GM23338 (cell line): Measurements from ENCODE around the gene ROR1. TPM values are rescaled to one million over a fixed set of nuclear protein-coding genes. Genes with fewer than 3 reads are reported as not detected.

Source experiments
- CTCF ChIP-seq, 2 experiments: fragments of 200-600 bp in 1 of 2; sonication (generic) in 1 of 2; conservative IDR thresholded peaks; 2 replicates each; pipeline versions ENCODE4 v1.5.1 to v1.6.1; 2016 to 2017; ENCODE audit warnings: antibody characterized with exemption in 2 of 2, low read depth in 2 of 2, mild to moderate bottlenecking in 2 of 2, moderate library complexity in 1 of 2
- EZH2 ChIP-seq: fragments of 200-600 bp; sonication (generic); IDR thresholded peaks from one replicate; pipeline ENCODE4 v1.8.0; 2017; ENCODE audit warnings: antibody characterized with exemption, mild to moderate bottlenecking, low read depth; ENCODE audit not compliant: unreplicated experiment
- EZH2phosphoT487 ChIP-seq: fragments of 200-600 bp; sonication (generic); IDR thresholded peaks from one replicate; pipeline ENCODE4 v1.8.1; 2018; ENCODE audit warnings: antibody characterized with exemption; ENCODE audit not compliant: unreplicated experiment
- JUNB ChIP-seq: IDR thresholded peaks from one replicate; pipeline ENCODE4 v1.6.1; 2016; ENCODE audit warnings: antibody characterized with exemption; ENCODE audit not compliant: unreplicated experiment
- STAT1 ChIP-seq: IDR thresholded peaks from one replicate; pipeline ENCODE4 v1.6.1; 2016; ENCODE audit warnings: antibody characterized with exemption; ENCODE audit not compliant: unreplicated experiment
- ZNF331 ChIP-seq: fragments of 250-450 bp; sonication (Bioruptor Pico); IDR thresholded peaks from 2 replicates; pipeline ENCODE4 v1.5.0; 2020; ENCODE audit warnings: low read depth, mild to moderate bottlenecking, moderate library complexity
- ZNF462 ChIP-seq: fragments of 250-450 bp; sonication (Bioruptor Pico); IDR thresholded peaks from 2 replicates; pipeline ENCODE4 v1.5.0; 2020; ENCODE audit warnings: mild to moderate bottlenecking, moderate library complexity
- polyA plus RNA-seq: library from polyadenylated mRNA; unstranded; fragments of >200 nt; fragmentation: Nextera tagmentation; extraction: Ambion mirVana; gene quantifications from 2 replicates; pipeline ENCODE4 v1.2.1, GENCODE V29; 2016
- total RNA-seq: library from RNA; depleted of rRNA; stranded (reverse); fragments of >200 nt; shearing (Covaris generic); gene quantifications from 2 replicates; pipeline ENCODE4 v1.2.3, GENCODE V29; 2014

The ROR1 gene
- total and polyA plus RNA-seq, 2 experiments from 2014 or later: 59.7 to 96.0 TPM

GRCh38 chr1:63743781-63744180 lies 30.0 kb upstream of the ROR1 start (continued):
- TF ChIP-seq ZNF462 (CRISPR knock-in tag) (no peak), EZH2phosphoT487 (no peak), ZNF331 (no peak), STAT1 (no peak), JUNB (no peak), EZH2 (no peak), CTCF (conservative IDR thresholded peaks at IDR 0.05; ENCODE audit: low read depth in 2 of 2) (no peak)
